Epithelial cell of proximal tubule (primary cell): ENCODE measurements around the gene SASH3. TPM values are rescaled to one million over a fixed set of nuclear protein-coding genes. Genes with fewer than 3 reads are reported as not detected.

ENCODE experiments used
- DNase-seq: peaks from one replicate; pipeline ENCODE4 v3.0.0-alpha.2; 2011; ENCODE audit warnings: low read depth
- H3K4me3 ChIP-seq: 2 replicates; pipeline ENCODE4 v1.5.1; 2011; ENCODE audit warnings: low read depth, mild to moderate bottlenecking, low read length
- CTCF ChIP-seq: conservative IDR thresholded peaks from 2 replicates; pipeline ENCODE4 v1.5.1; 2012; ENCODE audit warnings: low read depth, mild to moderate bottlenecking, low read length
- total RNA-seq: library from RNA; depleted of rRNA; stranded (reverse); fragments of >200 nt; gene quantifications from 2 replicates; pipeline ENCODE4 v1.2.3, GENCODE V29; 2015

The SASH3 gene
- total RNA-seq, 1 donor from 2014 or later, result not detected

DNA sequence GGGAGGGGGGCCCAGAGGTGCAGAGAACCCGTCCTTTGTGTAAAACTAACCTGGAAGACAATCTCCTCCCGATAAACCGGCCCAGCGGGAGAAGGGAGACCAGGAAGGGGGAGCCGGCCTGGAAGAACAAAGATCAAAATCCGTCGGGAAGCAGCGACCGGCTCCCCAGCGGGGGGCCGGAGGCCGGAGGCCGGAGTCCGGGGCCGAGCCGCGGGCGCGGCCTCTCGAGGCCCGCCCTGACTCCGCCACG is 63.4 kb downstream of the SASH3 start:
- TF ChIP-seq CTCF, result no peak
- H3K4me3 ChIP-seq, result peak overlapping the region; percentile 77
- DNase-seq, result no peak

DNA sequence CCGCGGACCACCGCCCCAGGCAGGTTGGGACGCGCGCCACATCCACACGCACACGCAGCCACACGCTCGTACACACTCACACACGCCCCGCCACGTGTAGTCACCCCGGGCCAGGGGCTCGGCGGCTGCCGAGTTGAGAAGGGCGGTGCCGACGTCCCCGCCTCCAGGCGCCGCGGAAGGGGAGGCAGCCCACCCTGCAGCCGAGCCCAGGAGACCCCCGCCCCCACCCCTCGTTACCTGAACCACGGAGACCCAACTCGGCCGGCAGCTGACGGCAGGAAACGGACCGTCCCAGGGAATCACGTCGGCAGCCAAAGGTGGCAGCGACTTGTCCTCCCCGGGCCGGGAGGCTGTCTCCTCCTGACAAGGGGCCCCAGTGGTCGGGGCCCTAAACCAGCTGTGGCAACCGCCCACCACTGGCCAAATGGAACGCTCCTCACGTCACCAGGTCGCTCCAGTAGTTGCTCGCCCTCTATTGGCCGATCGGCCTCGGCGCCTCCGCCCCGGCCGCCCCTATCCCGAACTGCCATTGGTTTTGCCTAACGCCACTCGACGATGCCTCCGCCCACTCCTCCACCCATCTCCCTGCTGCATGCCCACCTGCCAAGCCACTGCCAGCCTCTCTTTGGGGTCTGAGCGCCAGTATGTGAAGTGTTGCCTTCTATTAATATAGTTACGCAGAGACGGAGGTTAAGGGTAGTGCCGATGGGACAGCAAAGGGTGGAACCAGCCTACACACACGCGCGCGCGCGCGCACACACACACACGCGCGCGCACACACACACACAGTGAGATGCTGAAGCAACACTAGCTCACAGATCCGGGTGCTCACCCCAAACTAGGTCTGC is 63.9 kb downstream of the SASH3 start, which contains the start of gene ZDHHC9:
Gene ZDHHC9 (minus strand): TSS at position 428 of the 848 bp plus-strand sequence. CDS start 1,941 bp downstream, outside the sequence.
- H3K4me3 ChIP-seq, result peak within 1 kb of the TSS; percentile 77
- no peak for TF ChIP-seq CTCF
- DNase-seq, result no peak

Other genes with a start within 250 kb of the SASH3 start
- gene OCRL, start 239.7 kb upstream of the SASH3 start, total RNA-seq, result 10.3 and 12.7 TPM in 2 replicates
- gene APLN, start 125.0 kb upstream of the SASH3 start, total RNA-seq, result 0.36 and 1.8 TPM in 2 replicates
- gene XPNPEP2, start 41.0 kb upstream of the SASH3 start, total RNA-seq, result not detected in 2 replicates
- 14.8 and 17.8 TPM in 2 replicates for gene ZDHHC9, start 63.9 kb downstream of the SASH3 start, total RNA-seq
- gene UTP14A, start 126.2 kb downstream of the SASH3 start, total RNA-seq, result 9.7 and 23.1 TPM in 2 replicates
- 1.6 and 1.7 TPM in 2 replicates for gene BCORL1, start 202.7 kb downstream of the SASH3 start, total RNA-seq